GM04503 (cell line): ENCODE results near the gene ADCY1.

Source experiments
- DNase-seq: peaks from one replicate; pipeline ENCODE4 v3.0.0-alpha.2; 2012; ENCODE audit warnings: low read depth

The ADCY1 gene

DNA sequence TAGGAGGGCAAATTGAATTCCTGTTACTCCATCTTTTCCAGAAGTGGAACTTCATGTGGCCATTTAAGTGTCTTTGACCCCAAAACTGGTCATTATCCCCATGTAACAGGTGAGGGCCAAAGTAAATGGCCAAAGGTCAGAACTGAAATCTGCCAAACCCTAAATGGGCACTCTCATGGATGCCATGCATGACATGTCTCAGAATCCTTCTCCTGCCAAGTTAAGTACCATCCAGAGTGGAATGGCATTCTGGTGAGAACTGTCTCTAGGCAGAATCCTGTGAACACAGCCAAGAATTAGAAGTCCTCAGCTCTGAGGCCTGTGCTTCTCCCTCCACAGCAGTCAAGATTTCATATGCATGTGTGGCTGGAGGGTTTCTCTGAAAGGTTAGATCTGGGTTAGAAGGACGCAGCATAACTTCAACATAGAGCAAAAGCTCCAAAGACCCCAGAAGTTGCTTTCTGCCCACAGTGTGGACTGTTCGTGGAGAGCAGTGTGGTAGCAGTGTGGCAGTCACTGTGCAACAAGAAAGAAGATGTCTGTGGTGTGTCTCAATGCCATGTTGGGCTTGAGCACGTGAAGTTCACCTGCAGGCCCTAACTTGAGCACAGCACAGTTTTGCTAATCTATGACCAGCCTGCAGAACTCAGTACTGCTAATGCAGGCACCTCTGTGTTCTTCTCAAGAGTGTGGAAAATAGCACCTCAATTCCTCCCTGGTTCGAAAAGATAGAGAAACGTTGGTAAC is 121.3 kb downstream of the ADCY1 start:
- DNase-seq, result no peak

DNA sequence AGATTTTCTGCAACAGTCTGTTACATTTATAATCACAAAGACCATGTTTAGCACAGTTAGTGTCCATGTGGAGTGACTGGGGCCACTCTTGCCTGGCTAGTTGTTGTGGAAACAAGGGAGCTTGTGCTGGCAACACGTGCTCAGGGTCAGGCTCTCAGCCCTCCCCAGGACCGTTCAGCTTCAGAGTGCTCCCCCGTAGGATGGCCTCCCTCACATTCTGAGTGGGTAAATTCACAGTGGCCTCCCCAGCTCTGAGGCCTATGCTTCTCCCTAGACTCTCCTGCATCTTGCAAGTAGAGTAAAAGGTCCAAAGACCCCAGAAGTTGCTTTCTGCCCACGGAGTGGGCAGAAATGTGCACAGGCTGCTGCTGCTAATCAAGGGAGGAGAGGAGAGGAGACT is 122.3 kb downstream of the ADCY1 start:
- DNase-seq, result no peak

DNA sequence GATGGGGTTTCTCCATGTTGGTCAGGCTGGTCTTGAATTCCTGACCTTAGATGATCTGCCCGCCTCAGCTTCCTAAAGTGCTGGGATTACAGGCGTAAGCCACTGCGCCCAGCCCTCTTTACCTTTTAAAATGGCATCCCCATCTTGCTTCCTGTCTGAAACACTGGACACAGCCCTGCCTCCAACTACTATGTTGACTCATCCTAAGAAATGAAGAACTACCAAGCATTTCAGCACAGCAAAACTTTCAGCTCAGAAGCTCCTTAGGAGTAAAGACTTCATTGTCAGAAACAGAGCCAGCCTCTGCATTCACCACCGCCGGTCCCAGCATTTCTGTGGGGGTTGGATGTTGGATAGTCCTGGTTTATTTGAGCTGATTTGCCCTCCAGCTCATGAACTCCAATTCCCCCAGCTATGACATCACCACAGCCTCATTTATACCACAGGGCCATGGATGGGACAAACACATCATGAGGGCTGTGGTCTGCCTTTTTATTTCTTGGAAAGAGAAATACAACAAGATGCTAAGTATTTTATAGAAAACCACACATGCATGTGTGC is 123.5 kb downstream of the ADCY1 start:
- DNase-seq, result no peak

DNA sequence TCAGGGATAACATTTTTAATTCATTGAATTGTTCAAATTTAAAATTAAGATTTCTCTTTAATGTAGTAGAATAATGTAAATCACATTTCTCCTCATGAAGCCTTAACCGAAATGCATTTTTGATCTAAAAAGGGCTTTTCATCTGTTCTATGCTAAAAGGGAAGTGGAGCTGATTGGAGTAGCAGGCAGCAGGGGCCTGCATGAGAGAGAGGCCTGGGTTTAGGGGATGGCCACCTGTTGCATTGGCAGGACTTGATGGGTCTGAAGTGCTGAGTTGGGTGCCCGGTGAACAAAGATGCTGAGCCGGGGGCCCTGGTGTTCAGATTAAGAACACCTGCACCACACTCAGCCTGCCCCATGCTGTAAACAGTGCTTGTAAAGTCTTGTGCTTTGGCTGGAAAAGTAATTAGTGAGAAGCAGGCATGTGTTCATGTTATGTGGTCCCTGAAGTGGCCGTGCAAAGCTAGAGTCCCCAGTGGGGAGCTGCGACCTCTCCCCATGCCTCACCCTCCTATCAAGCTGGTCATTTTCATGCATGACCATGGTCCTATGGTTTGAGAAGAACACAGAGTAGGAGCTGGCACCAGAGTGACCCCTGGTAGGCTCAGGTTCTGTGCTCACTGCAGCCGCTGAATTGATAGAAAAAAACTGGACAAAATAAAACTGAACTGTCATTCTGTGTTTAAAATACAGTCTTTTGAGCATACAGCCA is 124.3 kb downstream of the ADCY1 start:
- DNase-seq, result no peak

DNA sequence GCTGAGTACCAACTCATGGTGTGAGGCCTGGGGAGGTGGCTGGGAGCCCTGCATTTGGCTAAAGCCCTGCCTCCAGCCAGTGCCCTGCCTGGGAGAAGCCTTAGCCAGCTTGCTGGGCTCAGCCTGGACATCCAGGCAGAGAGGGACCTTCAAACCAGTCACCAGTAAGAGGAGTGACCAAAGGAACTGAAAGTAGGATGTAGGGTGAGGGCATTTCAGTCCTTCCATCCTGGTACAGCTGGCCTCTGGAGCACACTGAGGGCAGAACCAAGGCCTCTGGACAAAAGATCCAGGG is 124.8 kb downstream of the ADCY1 start:
- DNase-seq, result no peak

DNA sequence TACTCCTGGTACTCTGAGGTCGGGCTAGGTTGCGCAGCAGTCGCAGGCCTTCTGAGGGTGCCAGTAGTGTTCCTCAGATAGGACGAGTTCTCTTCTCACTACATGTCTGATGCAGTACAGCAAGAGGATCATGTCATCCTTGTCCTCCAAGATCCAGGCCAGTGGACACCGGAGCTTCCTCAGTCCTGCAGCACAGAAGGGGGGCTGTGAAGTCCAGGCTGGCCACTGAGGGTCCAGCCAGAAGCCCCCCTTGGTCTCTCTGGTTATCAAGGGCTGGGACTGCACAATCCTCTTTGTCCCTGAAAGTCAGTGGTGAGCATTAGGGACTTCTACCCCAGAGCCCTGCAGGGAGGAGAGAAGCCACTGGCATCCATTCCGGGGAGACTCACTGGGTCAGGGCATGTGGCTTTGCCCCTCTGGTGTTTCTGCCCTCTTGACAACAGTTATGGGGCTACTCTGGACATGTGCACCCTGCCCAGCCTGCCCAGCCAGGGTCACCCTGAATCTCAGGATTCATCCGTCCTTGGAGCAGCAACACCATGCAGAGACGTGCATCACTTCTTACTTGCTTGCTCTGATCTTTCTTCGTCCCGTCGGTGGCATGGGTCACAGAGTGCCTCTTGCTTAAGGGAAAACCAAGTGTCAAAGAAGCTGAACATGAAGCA is 125.7 kb downstream of the ADCY1 start:
- no peak for DNase-seq

DNA sequence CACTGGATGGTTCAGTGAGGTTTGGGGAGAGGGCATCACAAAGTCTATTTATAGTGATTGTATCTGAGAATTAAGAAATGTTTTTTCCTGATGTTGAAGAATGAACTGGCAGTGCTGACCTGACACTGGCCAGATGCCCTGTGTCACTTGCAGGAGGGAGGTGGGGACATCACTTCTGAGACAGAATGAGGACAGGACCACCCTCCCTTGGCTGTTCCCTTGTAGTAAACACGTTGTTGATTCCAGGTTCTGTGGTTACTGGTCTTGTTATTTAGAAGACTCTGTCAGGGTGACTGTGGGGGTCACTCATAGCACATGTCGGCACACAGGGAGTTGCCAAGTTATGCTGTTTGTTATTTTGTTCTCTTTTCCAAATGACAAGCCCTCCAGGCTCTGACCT is 126.4 kb downstream of the ADCY1 start:
- DNase-seq, result no peak

DNA sequence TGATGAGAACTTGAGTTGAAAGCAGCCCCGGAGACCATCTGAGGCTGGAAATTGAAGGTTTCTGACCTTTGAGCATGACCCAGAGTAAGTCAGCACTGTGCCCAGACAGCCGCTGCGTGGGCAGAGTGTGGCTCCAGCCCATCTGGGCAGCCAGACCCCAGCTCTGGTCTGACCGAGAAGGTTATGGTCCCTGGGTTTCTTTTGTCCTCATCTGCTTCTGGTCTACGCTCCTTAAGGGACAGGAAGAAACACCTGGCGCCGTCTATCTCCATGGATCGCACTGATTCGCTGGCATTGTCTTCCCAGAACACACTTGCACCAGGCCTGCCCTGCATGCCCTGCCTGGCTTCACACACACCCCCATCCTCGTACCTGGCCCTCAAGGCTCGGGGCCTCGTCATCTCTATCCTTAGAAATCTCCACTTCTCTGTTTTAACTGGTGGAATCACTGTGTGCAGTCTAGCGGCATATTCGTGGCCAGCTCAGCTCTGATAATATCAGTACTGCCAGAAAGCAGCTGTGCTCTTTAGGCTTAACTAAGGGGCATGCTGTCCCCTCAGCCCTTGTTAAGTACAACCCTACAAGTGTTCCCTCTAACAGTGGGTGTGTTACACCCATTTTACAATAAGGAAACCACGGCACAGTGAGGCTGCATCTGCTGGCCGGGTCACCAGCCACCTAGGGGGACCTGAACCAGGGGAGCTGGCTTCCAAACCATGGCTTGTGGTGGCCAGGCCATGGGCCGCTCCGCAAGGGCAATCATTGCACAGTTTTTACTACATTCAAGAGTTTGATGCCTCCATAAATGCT is 127.7 kb downstream of the ADCY1 start:
- no peak for DNase-seq

DNA sequence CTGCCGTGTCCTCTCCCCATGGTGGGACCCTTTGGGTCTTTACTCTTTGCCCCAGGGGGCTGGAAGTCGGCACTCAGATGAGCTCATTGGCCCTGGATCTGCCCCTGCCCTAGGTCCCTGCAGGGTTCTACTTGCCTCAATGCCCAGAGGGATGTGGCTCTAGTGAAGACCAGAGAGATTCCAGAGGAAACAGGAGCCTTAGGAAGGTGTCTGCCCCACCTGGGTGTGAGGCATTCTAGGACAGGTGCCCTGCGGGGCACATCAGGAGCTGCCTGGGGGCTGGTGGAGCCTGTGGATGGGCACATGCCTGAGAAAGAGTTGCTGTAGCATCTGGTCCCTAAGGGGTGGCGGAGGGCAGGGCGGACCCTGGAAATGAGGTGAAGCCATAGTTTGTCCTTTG is 128.6 kb downstream of the ADCY1 start:
- no peak for DNase-seq

DNA sequence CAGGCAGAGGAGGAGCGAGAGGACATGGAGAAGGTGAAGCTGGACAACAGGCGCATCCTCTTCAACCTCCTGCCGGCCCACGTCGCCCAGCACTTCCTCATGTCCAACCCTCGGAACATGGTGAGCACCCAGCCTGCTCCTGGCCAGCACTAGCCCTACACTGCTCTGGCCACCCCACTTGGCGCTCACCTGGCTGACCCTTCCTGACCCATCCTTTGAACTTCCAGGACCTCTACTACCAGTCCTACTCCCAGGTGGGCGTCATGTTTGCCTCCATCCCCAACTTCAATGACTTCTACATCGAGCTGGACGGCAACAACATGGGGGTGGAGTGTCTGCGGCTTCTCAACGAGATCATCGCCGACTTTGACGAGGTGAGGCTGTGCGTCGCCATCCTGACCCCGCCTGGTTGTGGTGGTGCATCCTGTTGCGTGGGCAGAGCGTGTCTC is 129.2 kb downstream of the ADCY1 start:
- DNase-seq, result no peak

DNA sequence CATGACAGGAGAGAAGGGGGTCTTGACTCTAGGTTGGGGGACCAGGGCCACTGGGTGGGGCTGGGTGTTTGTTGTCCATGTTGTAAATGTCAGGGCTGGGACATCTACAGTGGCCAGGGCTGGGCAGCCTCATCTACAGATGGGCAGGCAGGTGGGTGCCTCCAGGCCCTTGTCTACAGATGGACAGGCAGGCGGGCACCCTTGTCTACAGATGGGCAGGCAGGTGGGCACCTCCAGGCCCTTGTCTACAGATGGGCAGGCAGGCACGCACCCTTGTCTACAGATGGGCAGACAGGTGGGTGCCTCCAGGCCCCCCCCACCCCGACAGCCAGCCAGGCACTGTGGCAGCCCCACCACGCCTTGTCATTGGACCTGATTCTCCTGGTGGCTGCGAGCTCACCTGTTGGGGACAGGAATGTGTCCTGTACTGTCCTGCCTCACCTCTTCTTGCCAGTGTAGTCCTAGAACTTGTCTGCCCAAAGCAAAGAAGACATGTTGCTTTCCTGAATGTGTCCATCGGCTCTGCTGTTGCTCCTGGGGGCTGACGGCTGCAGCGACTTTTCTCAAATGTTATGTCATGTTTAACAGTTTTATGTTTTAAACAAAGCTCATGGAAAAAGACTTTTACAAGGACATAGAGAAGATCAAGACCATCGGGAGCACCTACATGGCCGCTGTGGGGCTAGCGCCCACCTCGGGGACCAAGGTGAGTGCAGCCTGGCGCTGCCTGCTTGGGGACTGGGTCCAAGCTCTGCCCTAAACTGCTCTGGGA is 129.9 kb downstream of the ADCY1 start:
- DNase-seq, result no peak

DNA sequence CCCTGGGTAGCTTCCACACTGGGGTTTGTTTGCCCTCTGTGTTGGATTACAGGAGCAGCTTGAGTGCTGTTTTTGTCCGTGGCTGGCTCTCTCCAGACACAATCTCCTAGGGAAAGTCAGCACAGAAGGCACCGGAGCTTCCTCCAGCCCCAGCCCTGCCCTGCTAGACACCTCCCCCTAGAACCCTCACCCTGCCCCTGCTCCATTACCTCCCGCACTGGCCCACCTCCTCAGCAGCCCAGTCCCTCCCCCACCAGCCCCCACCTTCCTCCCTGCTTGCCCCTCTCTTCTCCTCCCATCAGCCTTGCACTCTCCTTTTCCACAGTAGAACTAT is 130.5 kb downstream of the ADCY1 start:
- no peak for DNase-seq

DNA sequence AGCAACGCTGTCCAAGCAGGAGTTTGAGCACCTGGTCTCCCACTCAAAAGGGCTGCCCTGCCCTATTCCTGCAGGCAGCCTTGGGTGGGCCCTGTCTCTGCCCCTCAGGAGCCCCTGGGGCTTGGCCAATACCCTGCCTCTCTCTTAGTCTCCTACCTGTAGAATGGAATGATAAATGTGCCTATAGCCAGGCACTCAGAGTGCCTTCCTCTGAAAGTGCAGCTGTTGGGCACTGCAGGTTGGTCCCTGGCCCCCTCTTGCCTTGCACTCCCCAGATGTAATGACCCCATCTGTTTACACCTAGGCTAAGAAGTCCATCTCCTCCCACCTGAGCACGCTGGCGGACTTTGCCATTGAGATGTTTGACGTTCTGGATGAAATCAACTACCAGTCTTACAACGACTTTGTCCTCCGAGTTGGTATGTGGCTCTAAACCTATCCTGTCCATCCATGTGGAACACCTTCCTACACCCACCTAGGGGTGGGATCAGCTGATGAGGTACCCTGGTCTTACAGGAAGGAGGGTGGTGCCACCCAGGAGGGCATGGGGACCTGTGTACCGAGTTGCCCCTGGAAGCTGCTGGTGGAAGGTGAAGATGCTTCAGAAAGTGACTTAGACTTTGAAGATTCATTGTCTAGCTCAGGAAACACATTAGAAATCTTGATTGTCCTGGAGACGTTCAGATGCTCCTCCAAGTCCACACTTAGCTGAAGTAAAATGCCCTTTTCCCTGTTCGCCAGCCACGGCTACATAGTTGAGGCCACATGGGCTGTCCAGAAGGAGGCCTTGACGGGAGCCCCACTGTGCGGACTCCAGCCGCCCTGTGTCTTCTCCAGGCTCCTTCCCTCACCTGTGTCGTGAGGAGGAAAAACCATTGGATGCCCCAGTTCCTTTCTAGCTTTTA is 134.1 kb downstream of the ADCY1 start:
- no peak for DNase-seq

DNA sequence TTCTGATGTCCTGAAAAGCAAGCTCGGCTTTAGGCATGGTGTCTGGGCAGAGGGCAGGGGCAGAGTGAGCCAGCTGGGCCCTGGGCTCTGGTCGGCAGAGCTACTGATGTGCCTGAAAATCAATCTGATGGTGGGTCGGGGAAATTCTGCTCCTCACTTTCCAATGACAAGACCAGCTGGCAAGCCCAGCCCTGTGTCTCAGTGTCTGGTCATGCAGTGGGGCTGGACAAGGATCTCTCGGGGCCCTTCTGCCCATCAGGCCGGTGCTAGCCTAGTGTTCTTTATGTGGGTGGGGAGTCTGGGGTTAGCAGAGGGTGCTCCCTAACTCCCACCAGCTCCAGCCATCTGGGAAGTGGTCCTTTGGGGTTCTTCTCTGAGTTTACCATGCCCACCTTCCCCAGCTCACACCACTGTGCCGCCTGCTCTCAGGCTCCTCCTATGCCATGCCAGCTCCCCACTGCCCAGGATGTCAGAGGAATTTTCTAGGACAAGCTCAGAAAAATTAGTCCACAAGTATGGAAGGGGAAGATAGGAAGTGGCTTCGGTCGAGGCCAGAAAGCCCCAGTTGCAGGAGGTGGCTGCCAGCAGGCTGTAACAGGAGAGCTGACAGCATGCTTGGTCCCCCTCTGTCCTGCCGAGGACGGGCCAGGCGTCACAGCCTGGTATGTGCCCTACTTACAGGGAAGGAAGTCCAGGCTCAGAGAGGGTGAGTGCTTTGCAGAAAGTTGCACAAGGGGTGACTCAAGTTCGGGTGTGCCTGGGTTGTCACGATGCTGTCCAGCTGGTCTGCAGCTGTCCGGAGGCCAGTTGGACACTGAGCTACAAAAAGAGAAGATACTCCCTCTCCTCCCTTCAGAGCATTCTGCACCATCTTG is 135.2 kb downstream of the ADCY1 start:
- peak; percentile 39 for DNase-seq

DNA sequence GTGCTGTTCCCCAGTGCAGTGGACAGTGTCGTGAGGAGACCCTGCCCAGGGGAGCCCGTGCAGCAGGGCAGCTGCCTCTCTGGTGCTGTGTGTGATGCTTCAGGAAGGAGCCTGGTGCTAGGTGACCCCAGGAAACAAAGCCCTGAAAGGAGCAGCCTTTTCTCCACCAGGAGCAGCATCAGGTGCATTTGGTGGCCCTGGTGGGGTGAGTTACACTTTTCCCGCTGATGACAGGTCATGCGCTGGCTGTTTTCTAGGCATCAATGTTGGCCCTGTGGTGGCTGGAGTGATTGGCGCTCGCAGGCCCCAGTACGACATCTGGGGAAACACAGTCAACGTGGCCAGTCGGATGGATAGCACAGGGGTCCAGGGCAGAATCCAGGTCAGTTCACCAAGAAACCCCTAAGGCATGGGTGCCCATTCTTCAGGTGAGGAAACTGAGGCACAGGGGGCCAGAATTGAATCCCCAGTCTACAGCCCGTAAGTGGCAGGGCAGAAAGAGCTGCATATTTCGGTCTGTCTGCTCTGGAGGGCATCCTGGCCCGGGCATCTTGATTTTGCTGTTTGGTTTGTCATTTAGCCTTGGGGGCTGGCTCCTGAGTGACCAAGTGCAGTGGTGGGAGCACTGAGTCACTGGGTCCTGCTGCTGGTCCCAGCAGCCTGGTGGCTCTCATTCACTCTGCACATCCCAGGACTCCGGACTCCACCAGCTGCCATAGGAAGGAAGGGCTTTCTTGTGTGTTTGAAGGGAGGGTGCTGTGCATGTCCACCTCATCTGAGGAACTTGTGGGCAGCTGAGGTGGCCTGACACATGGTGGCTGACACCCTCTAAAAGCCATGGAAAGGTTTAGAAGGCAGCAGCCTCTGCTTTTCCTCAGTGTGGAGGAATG is 136.3 kb downstream of the ADCY1 start:
- no peak for DNase-seq

DNA sequence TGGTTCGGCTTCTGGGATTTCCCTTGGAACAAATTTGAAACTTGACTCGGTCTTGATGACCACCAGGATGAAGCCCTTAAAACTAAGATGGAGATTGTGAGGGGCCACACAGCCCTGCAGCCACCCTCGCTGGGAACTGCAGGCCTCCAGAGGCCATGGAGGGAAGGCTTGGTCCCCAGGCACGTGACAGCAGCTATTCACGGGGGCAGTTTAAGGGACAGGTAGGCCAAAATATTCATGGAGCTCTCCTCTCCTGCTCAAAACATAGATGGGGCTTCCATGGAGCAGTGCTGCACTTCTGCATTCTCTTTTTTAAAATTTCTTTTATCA is 137.0 kb downstream of the ADCY1 start:
- no peak for DNase-seq

DNA sequence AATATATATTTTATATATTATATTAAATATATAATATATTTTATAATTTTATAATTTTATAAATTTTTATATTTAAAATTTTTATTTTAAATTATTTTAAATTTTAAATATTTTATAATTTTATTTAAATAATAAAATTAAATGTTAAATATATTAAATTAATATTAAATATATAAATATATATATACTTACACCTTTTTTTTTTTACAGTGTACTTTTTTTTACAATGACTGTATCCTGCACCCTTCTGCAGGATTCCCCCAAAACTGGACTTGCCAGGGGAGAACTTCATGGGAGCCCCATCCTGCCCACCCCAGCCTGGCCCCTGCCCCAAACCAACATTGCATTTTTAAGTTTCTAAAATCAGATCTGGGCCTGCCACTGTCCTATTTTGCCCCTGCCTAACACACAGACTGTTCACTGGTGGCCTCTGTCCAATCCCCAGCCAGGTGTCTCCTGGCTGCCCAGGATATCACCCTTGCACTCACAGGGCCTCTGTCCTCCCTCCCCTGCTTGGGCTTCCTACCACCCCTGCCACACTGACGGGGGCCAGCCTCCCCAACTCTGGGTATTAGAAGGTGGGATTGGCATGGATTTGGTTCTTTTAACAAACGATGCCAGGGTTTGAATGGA is 138.0 kb downstream of the ADCY1 start:
- DNase-seq, result no peak
